HCT116 (cell line): ENCODE results near the gene SND1. TPM values are rescaled to one million over a fixed set of nuclear protein-coding genes. Genes with fewer than 3 reads are reported as not detected.

ENCODE experiments used
- ATAC-seq: fragments of 200-7000 bp; cut with Tn5 transposase; 2 replicates; pipeline ENCODE4 v1.9.1; 2020; ENCODE audit warnings: mild to moderate bottlenecking, moderate library complexity
- BruUV-seq: library from RNA; stranded (reverse); fragments of 400-500 nt; replicated peaks from 2 replicates; lab custom pipeline; 2021; lab: Mats Ljungman, UMichigan
- CTCF ChIA-PET: fragments of 300-600 bp; sonication (Branson Sonifier 250); formaldehyde crosslinking; loops from one replicate; lab custom pipeline; 2021; ENCODE audit warnings: antibody characterized with exemption; lab: Charles Lee
- POLR2A ChIA-PET: fragments of 300-600, 350-600 bp; sonication (Branson Sonifier 250); formaldehyde crosslinking; loops from one replicate; lab custom pipeline; 2021; ENCODE audit warnings: antibody characterized with exemption; lab: Charles Lee
- RAD21 ChIA-PET, 2 experiments: fragments of 300-600 bp; sonication (Branson Sonifier 250); formaldehyde crosslinking; loops; one replicate each; lab custom pipeline; 2023; ENCODE audit warnings: low total read pairs in 2 of 2; ENCODE audit not compliant: uncharacterized antibody in 2 of 2, unreplicated experiment in 2 of 2, low non-redundant PET in 1 of 2; lab: Charles Lee
- DNase-seq: peaks from one replicate; pipeline ENCODE4 v3.0.0-alpha.2; 2010; ENCODE audit warnings: low read depth, low spot score
- H2AFZ ChIP-seq: fragments of 200-600 bp; shearing (Covaris generic), sonication (generic); 2 replicates; pipeline ENCODE4 v1.6.1; 2017; ENCODE audit warnings: low read depth, mixed run types, mixed read lengths, antibody characterized with exemption, low read length; ENCODE audit not compliant: poor library complexity, severe bottlenecking
- H3K27ac ChIP-seq: 2 replicates; pipeline ENCODE4 v1.5.1; 2012; ENCODE audit warnings: low read depth, low read length
- H3K27me3 ChIP-seq: fragments of 200-600 bp; sonication (generic); 2 replicates; pipeline ENCODE4 v1.6.1; 2016; ENCODE audit warnings: mixed run types, low read length, mixed read lengths; ENCODE audit not compliant: insufficient read depth
- H3K36me3 ChIP-seq, 2 experiments: fragments of 200-500 bp in 1 of 2; fragments of 200-600 bp in 1 of 2; sonication (Bioruptor generic) in 1 of 2; sonication (generic) in 1 of 2; 2 replicates each; pipeline versions ENCODE4 v1.5.1 to v1.6.1; 2014 to 2016; ENCODE audit warnings: low read length in 2 of 2, inconsistent platforms in 1 of 2, mixed read lengths in 1 of 2, mixed run types in 1 of 2; ENCODE audit not compliant: insufficient read depth in 2 of 2, control insufficient read depth in 1 of 2
- H3K4me1 ChIP-seq, 2 experiments: fragments of 200-600 bp in 1 of 2; sonication (generic) in 1 of 2; 2 replicates each; pipeline versions ENCODE4 v1.5.1 to v1.6.1; 2012 to 2017; ENCODE audit warnings: low read length in 2 of 2, inconsistent platforms in 1 of 2, mild to moderate bottlenecking in 1 of 2, mixed read lengths in 1 of 2, mixed run types in 1 of 2, moderate library complexity in 1 of 2; ENCODE audit not compliant: insufficient read depth in 2 of 2, control insufficient read depth in 1 of 2
- H3K4me2 ChIP-seq: fragments of 200-600 bp; sonication (generic); 2 replicates; pipeline ENCODE4 v1.6.1; 2017; ENCODE audit warnings: mixed run types, low read length, mixed read lengths
- H3K4me3 ChIP-seq, 2 experiments: fragments of 200-600 bp in 1 of 2; sonication (generic) in 1 of 2; replicated peaks in 1 of 2; 2 replicates each; pipeline ENCODE4 v1.5.1; 2011 to 2016; ENCODE audit warnings: low read length in 2 of 2, control low read depth in 1 of 2, low read depth in 1 of 2, mild to moderate bottlenecking in 1 of 2, mixed read lengths in 1 of 2, mixed run types in 1 of 2
- H3K79me2 ChIP-seq: fragments of 200-600 bp; sonication (generic); 2 replicates; pipeline ENCODE4 v1.6.1; 2017; ENCODE audit warnings: mild to moderate bottlenecking, mixed run types, low read length, moderate library complexity, mixed read lengths; ENCODE audit not compliant: insufficient read depth
- H3K9ac ChIP-seq: fragments of 200-600 bp; sonication (generic); 2 replicates; pipeline ENCODE4 v1.6.1; 2016; ENCODE audit warnings: low read length, mixed read lengths
- H3K9me2 ChIP-seq: fragments of 200-600 bp; sonication (generic), shearing (Covaris generic); 2 replicates; pipeline ENCODE4 v1.6.1; 2017; ENCODE audit warnings: mixed run types, mild to moderate bottlenecking, moderate library complexity; ENCODE audit not compliant: insufficient read depth
- H3K9me3 ChIP-seq, 2 experiments: fragments of 200-500 bp in 1 of 2; fragments of 200-600 bp in 1 of 2; sonication (Bioruptor generic) in 1 of 2; sonication (generic) in 1 of 2; 2 replicates each; pipeline ENCODE4 v1.6.1; 2014 to 2017; ENCODE audit warnings: low read length in 2 of 2, mixed read lengths in 2 of 2, inconsistent platforms in 1 of 2, low read depth in 1 of 2, mild to moderate bottlenecking in 1 of 2, mixed run types in 1 of 2, moderate library complexity in 1 of 2; ENCODE audit not compliant: control insufficient read depth in 1 of 2, insufficient read depth in 1 of 2
- H4K20me1 ChIP-seq: fragments of 200-600 bp; sonication (generic), shearing (Covaris generic); 2 replicates; pipeline ENCODE4 v1.6.1; 2017; ENCODE audit warnings: mixed run types, mild to moderate bottlenecking, moderate library complexity; ENCODE audit not compliant: insufficient read depth
- EGR1 ChIP-seq: IDR thresholded peaks from 2 replicates; pipeline ENCODE4 v1.6.1; 2012; ENCODE audit warnings: low read depth
- ELF1 ChIP-seq: IDR thresholded peaks from 2 replicates; pipeline ENCODE4 v1.6.1; 2012; ENCODE audit warnings: low read depth, borderline replicate concordance
- FOSL1 ChIP-seq: IDR thresholded peaks from 2 replicates; pipeline ENCODE4 v1.6.1; 2012; ENCODE audit warnings: low read depth
- POLR2A ChIP-seq: IDR thresholded peaks from 2 replicates; pipeline ENCODE4 v1.7.0; 2011; ENCODE audit warnings: borderline replicate concordance; ENCODE audit not compliant: insufficient read depth, insufficient read length; ENCODE audit errors: extremely low read depth
- RAD21 ChIP-seq: IDR thresholded peaks from 2 replicates; pipeline ENCODE4 v1.6.1; 2012; ENCODE audit warnings: low read depth, mild to moderate bottlenecking
- SP1 ChIP-seq: IDR thresholded peaks from 2 replicates; pipeline ENCODE4 v1.6.1; 2012; ENCODE audit warnings: low read depth
- SRF ChIP-seq: IDR thresholded peaks from 2 replicates; pipeline ENCODE4 v1.6.1; 2012; ENCODE audit warnings: low read depth
- TCF7L2 ChIP-seq: IDR thresholded peaks from 2 replicates; pipeline ENCODE4 v1.7.0; 2011; ENCODE audit warnings: borderline replicate concordance, inconsistent platforms; ENCODE audit not compliant: insufficient read depth, insufficient read length; ENCODE audit errors: extremely low read depth
- YY1 ChIP-seq: IDR thresholded peaks from 2 replicates; pipeline ENCODE4 v1.6.1; 2011; ENCODE audit warnings: low read length, low read depth, moderate library complexity, mild to moderate bottlenecking; ENCODE audit not compliant: insufficient replicate concordance; ENCODE audit errors: extremely low read depth
- ZNF274 ChIP-seq: fragments of 200-500 bp; sonication (Bioruptor generic); IDR thresholded peaks from 2 replicates; pipeline ENCODE4 v1.6.1; 2014; ENCODE audit warnings: mild to moderate bottlenecking, low read depth, low read length, inconsistent platforms
- intact Hi-C: fragments of 100-400 bp; cut with micrococcal nuclease; formaldehyde crosslinking; loops from 2 replicates; pipeline ENCODE4 v1.10.0; 2022
- total RNA-seq: library from RNA; stranded (reverse); gene quantifications from one replicate; pipeline ENCODE4 v1.2.1, GENCODE V29; 2021; ENCODE audit not compliant: unreplicated experiment
- TF ChIP-seq, protein P1 (sequence below): IDR thresholded peaks from 2 replicates; pipeline ENCODE4 v1.6.1; 2012
- TF ChIP-seq, protein P2 (sequence below): IDR thresholded peaks from 2 replicates; pipeline ENCODE4 v1.6.1; 2012
- TF ChIP-seq, protein P3 (sequence below): IDR thresholded peaks from 2 replicates; pipeline ENCODE4 v1.6.1; 2011; ENCODE audit warnings: mild to moderate bottlenecking, low read length, moderate library complexity; ENCODE audit not compliant: insufficient replicate concordance; ENCODE audit errors: extremely low read depth
- TF ChIP-seq, protein P4 (sequence below): IDR thresholded peaks from 2 replicates; pipeline ENCODE4 v1.6.1; 2012; ENCODE audit warnings: low read depth

The SND1 gene
- total RNA-seq, 1 experiment from 2014 or later = 169 TPM

DNA sequence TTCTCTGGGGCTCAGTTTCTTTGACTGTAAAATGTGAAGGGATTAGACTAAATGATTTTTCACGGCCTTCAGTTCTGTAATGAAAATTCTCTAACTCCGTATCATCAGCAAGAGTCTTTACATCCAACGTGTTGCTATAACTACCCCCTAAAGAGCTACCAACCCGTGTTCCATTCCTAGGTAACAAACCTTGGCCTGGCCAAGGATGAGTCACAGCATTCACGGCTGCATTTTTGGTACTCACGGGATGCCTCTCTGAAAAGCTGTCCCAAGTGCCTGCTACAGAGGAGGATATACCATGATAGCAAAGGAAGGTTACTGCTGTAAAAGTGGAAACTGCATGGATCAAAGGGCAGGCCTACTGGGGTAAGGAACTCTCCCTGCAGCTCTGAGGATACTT is 373.4 kb downstream of the SND1 start:
- Histone ChIP-seq H3K9me3 (no peaks in the 10 kb centered on the region), H3K4me1 (peaks cover 0 to 42% of the 10 kb centered on the region in 2 experiments; a peak in 2 of 4 replicates), H3K9ac (no peak overlapping the region), H2AFZ (no peak overlapping the region), H3K4me2 (no peak overlapping the region), H3K36me3 (0 out of 4 replicates have a peak, but pooled peaks cover 0 to 4% of the 10 kb centered on the region in 2 experiments), H3K4me3 (no peak overlapping the region), H3K27ac (no peak overlapping the region), H3K79me2 (0 out of 2 replicates have a peak, but pooled peaks cover 3% of the 10 kb centered on the region), H4K20me1 (no peaks in the 10 kb centered on the region), H3K9me2 (no peaks in the 10 kb centered on the region), H3K27me3 (no peaks in the 10 kb centered on the region)
- ChIA-PET POLR2A (no interaction called here), RAD21 (no interaction called here), CTCF (no interaction called here)
- intact Hi-C loops = loop anchor here (10.0 kb wide), 1 partner anchor 321 kb away; no protein-coding TSS in a partner anchor
- TF ChIP-seq, protein P1, sequence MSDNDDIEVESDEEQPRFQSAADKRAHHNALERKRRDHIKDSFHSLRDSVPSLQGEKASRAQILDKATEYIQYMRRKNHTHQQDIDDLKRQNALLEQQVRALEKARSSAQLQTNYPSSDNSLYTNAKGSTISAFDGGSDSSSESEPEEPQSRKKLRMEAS = no peak
- TF ChIP-seq, protein P2, sequence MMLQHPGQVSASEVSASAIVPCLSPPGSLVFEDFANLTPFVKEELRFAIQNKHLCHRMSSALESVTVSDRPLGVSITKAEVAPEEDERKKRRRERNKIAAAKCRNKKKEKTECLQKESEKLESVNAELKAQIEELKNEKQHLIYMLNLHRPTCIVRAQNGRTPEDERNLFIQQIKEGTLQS = no peak
- TF ChIP-seq SP1 (no peak), POLR2A (no peak), FOSL1 (no peak), EGR1 (no peak)
- ATAC-seq = no peak
- no peak for DNase-seq
- no TSS peak for BruUV-seq

DNA sequence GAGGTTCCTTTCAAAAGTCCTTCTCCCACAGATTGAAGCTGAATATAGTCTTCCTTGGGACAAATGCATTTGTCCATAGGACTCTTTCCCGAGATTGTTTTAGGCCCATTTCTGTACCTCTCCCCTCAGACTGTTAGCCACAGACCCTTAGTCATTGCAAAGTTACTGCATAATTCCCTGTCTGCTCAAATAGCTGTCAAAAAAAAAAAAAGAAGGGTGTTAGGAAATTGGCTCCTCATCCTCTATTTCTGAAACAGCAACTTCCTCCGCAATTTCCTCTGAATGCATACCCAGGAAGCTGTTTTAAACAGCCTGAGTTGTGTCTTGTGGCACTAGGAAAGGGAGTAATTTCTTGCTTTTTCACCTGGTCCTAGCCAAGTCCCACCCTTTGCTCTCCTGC is 373.8 kb downstream of the SND1 start:
- 0 out of 2 replicates have a peak, but pooled peaks cover 3% of the 10 kb centered on the region for H3K79me2 ChIP-seq
- H3K9ac ChIP-seq = no peak overlapping the region
- DNase-seq (no peak), ATAC-seq (no peak)
- ChIA-PET POLR2A (no interaction called here), CTCF (no interaction called here), RAD21 (no interaction called here)
- no peaks in the 10 kb centered on the region for H3K27me3 ChIP-seq
- intact Hi-C loops = loop anchor here (10.0 kb wide), 1 partner anchor 321 kb away; no protein-coding TSS in a partner anchor
- 0 out of 4 replicates have a peak, but pooled peaks cover 0 to 4% of the 10 kb centered on the region in 2 experiments for H3K36me3 ChIP-seq
- no peaks in the 10 kb centered on the region for H3K9me3 ChIP-seq
- H3K4me3 ChIP-seq = no peak overlapping the region
- no peak overlapping the region for H3K27ac ChIP-seq
- peaks cover 0 to 38% of the 10 kb centered on the region in 2 experiments; a peak in 2 of 4 replicates for H3K4me1 ChIP-seq
- no TSS peak for BruUV-seq
- no peaks in the 10 kb centered on the region for H3K9me2 ChIP-seq
- H3K4me2 ChIP-seq = no peak overlapping the region
- H4K20me1 ChIP-seq = no peaks in the 10 kb centered on the region
- H2AFZ ChIP-seq = no peak overlapping the region
- TF ChIP-seq TCF7L2 (no peak), RAD21 (no peak), POLR2A (no peak), SP1 (no peak), YY1 (no peak), ELF1 (no peak), SRF (no peak), ZNF274 (no peak)
- TF ChIP-seq, protein P3, sequence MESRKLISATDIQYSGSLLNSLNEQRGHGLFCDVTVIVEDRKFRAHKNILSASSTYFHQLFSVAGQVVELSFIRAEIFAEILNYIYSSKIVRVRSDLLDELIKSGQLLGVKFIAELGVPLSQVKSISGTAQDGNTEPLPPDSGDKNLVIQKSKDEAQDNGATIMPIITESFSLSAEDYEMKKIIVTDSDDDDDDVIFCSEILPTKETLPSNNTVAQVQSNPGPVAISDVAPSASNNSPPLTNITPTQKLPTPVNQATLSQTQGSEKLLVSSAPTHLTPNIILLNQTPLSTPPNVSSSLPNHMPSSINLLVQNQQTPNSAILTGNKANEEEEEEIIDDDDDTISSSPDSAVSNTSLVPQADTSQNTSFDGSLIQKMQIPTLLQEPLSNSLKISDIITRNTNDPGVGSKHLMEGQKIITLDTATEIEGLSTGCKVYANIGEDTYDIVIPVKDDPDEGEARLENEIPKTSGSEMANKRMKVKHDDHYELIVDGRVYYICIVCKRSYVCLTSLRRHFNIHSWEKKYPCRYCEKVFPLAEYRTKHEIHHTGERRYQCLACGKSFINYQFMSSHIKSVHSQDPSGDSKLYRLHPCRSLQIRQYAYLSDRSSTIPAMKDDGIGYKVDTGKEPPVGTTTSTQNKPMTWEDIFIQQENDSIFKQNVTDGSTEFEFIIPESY = no peak
- TF ChIP-seq, protein P1 = no peak
- TF ChIP-seq, protein P4, sequence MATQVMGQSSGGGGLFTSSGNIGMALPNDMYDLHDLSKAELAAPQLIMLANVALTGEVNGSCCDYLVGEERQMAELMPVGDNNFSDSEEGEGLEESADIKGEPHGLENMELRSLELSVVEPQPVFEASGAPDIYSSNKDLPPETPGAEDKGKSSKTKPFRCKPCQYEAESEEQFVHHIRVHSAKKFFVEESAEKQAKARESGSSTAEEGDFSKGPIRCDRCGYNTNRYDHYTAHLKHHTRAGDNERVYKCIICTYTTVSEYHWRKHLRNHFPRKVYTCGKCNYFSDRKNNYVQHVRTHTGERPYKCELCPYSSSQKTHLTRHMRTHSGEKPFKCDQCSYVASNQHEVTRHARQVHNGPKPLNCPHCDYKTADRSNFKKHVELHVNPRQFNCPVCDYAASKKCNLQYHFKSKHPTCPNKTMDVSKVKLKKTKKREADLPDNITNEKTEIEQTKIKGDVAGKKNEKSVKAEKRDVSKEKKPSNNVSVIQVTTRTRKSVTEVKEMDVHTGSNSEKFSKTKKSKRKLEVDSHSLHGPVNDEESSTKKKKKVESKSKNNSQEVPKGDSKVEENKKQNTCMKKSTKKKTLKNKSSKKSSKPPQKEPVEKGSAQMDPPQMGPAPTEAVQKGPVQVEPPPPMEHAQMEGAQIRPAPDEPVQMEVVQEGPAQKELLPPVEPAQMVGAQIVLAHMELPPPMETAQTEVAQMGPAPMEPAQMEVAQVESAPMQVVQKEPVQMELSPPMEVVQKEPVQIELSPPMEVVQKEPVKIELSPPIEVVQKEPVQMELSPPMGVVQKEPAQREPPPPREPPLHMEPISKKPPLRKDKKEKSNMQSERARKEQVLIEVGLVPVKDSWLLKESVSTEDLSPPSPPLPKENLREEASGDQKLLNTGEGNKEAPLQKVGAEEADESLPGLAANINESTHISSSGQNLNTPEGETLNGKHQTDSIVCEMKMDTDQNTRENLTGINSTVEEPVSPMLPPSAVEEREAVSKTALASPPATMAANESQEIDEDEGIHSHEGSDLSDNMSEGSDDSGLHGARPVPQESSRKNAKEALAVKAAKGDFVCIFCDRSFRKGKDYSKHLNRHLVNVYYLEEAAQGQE = no peak
